K562 (cell line): Measurements from ENCODE around the gene SLC35E2B. TPM values are rescaled to one million over a fixed set of nuclear protein-coding genes. Genes with fewer than 3 reads are reported as not detected.
A peak's percentile ranks its signal among the peaks of the same experiment; 100 is the strongest.

ENCODE experiments used
- CTBP1 ChIP-seq: fragments of 450-650 bp; IDR thresholded peaks from 2 replicates; pipeline ENCODE4 v1.6.1; 2016; ENCODE audit warnings: borderline replicate concordance
- CXXC5 ChIP-seq: fragments of 250-450 bp; sonication (Bioruptor Pico); IDR thresholded peaks from 2 replicates; pipeline ENCODE4 v1.8.0; 2022; ENCODE audit warnings: inconsistent platforms, mild to moderate bottlenecking, moderate library complexity
- EP300 ChIP-seq: IDR thresholded peaks from 2 replicates; pipeline ENCODE4 v1.6.1; 2012; ENCODE audit warnings: low read length, improper control_type of control experiment
- KDM4B ChIP-seq, 2 experiments: fragments of 450-650 bp in 1 of 2; sonication (generic) in 1 of 2; IDR thresholded peaks; 2 replicates each; pipeline ENCODE4 v1.6.1; 2016 to 2017; ENCODE audit warnings: borderline replicate concordance in 2 of 2, antibody characterized with exemption in 1 of 2, low read depth in 1 of 2, mild to moderate bottlenecking in 1 of 2
- MGA ChIP-seq: fragments of 450-650 bp; IDR thresholded peaks from 2 replicates; pipeline ENCODE4 v1.6.1; 2016; ENCODE audit warnings: mild to moderate bottlenecking, moderate library complexity
- POLR2B ChIP-seq: fragments of 450-650 bp; IDR thresholded peaks from 2 replicates; pipeline ENCODE4 v1.6.1; 2018; ENCODE audit warnings: low read depth; ENCODE audit not compliant: partially characterized antibody
- TARDBP ChIP-seq: fragments of 450-650 bp; IDR thresholded peaks from 2 replicates; pipeline ENCODE4 v1.6.1; 2016
- TFAP4 ChIP-seq: sonication (generic); formaldehyde crosslinking; IDR thresholded peaks from 2 replicates; pipeline ENCODE4 v1.8.0; 2022; ENCODE audit warnings: missing genetic modification reagents, mild to moderate bottlenecking, moderate library complexity, borderline replicate concordance
- ZBTB11 ChIP-seq, 3 experiments: fragments of 200-800 bp in 1 of 3; fragments of 250-450 bp in 1 of 3; fragments of 450-650 bp in 1 of 3; sonication (Bioruptor Pico) in 1 of 3; sonication (Bioruptor generic) in 1 of 3; formaldehyde crosslinking in 1 of 3; IDR thresholded peaks; 2 replicates each; pipeline versions ENCODE4 v1.6.1 to v1.8.0; 2016 to 2022; ENCODE audit warnings: mild to moderate bottlenecking in 2 of 3, missing genetic modification characterization in 2 of 3, missing compliant biosample characterization in 1 of 3, moderate library complexity in 1 of 3
- polyA plus RNA-seq, 8 experiments: library from polyadenylated mRNA; depleted of rRNA in 4 of 8; stranded (reverse) in 5 of 8; unstranded in 3 of 8; fragments of >200 nt; fragmentation: Nextera tagmentation in 2 of 8; fragmentation: Illumina TruSeq in 1 of 8; extraction: Ambion mirVana in 2 of 8; extraction: Trizol in 1 of 8; gene quantifications; 2 replicates each; pipeline versions ENCODE4 v1.2.1 to v1.2.3, GENCODE V29; 2011 to 2014; ENCODE audit warnings: inconsistent platforms in 1 of 8, missing spikeins in 1 of 8
- total RNA-seq, 7 experiments: library from RNA; depleted of rRNA in 6 of 7; stranded (reverse); fragments of >200 nt in 6 of 7; fragmentation: Illumina TruSeq in 2 of 7; extraction: Trizol in 2 of 7; gene quantifications; 2 replicates each; pipeline versions ENCODE4 v1.2.1 to v1.2.3, GENCODE V29; 2011 to 2021; ENCODE audit warnings: low replicate concordance in 1 of 7

SLC35E2B gene
- total and polyA plus RNA-seq, 9 of the 15 experiments (the other 6 are each of a cell fraction or from before 2014, with no cell fraction given) = 4.7 to 44.6 (median 20.7) TPM

GRCh38 chr1:1658583-1659549 lies 33.7 kb downstream of the SLC35E2B start, which contains the start of gene CDK11B (continued):
- TF ChIP-seq MGA = peak; percentile 57
- peak; percentile 96 for TF ChIP-seq CXXC5 (CRISPR knock-in tag)
- peak; percentile 45 for TF ChIP-seq POLR2B
- peak; percentile 46 for TF ChIP-seq EP300
- 0 out of 4 replicates have a peak, but pooled peaks of 1 of the 2 experiments have one; percentile 31 for TF ChIP-seq KDM4B (IDR thresholded peaks at IDR 0.05; ENCODE audit: borderline replicate concordance in 2 of 2, low read depth in 1 of 2)
- peak in 2 of 3 experiments; percentile 69 to 91; a peak in 4 of 6 replicates for TF ChIP-seq ZBTB11 (CRISPR knock-in tag; IDR thresholded peaks at IDR 0.05)
- TF ChIP-seq TFAP4 (CRISPR knock-in tag) = peak; percentile 78
- TF ChIP-seq TARDBP = peak; percentile 58; the same call in 1 of the 2 replicates
- TF ChIP-seq CTBP1 = peak; percentile 66; the same call in 1 of the 2 replicates
